Left colon (tissue), 2 donors: ENCODE data around the gene PTGER1. TPM values are rescaled to one million over a fixed set of nuclear protein-coding genes. Genes with fewer than 3 reads are reported as not detected.
A peak's percentile ranks its signal among the peaks of the same experiment; 100 is the strongest.
"Not testable (repeated sequence)": the region's sequence is repeated elsewhere in the genome, so short reads cannot be mapped to it uniquely, and the experiment has no call there.

Experiments
- ATAC-seq: fragments of 200-7000 bp; cut with Tn5 transposase; one replicate; pipeline ENCODE4 v1.9.1; 2020; ENCODE audit warnings: mild to moderate bottlenecking, moderate library complexity
- DNase-seq, 2 donors: peaks; one replicate each; pipeline ENCODE4 v3.0.0-alpha.2; 2020
- intact Hi-C, 2 donors: fragments of 100-400 bp; cut with DNase I in 1 of 2; cut with micrococcal nuclease in 1 of 2; formaldehyde crosslinking; loops; one replicate each; pipeline versions ENCODE4 v1.11.2 to v1.14.0; 2022; cut with DNase I, micrococcal nuclease
- total RNA-seq, 2 donors: library from RNA; stranded (reverse); fragmentation: NEBNext Ultra II Directional; extraction: Animal tissue kit (Norgen Biotek cat#: 25700); gene quantifications; one replicate each; pipeline ENCODE4 v1.2.1, GENCODE V29; 2021
- donor health status: DM: no; HTN: no; CAD: no.
- donor health status: DM: yes; HTN: yes; CAD: no.

Gene PTGER1
- total RNA-seq, 2 donors from 2014 or later: 0.52 to 0.84 TPM

DNA sequence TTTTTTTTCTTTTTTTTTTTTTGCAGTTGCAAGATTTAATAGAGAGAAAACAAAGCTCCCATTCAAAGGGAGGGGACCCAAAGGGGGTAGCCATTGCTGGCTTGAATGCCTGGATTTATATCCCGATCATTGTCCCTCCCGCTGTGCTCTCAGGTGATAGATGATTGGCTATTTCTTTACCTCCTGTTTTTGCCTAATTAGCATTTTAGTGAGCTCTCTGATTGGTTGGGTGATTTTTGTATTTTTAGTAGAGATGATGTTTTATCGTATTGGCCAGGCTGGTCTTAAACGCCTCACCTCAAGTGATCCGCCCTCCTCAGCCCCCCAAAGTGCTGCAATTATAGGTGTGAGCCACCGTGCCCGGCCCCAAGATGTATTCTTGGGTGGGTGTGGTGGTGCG lies 29.4 kb upstream of the PTGER1 start:
- intact Hi-C loops, ATAC-seq, DNase-seq: not testable (repeated sequence)

DNA sequence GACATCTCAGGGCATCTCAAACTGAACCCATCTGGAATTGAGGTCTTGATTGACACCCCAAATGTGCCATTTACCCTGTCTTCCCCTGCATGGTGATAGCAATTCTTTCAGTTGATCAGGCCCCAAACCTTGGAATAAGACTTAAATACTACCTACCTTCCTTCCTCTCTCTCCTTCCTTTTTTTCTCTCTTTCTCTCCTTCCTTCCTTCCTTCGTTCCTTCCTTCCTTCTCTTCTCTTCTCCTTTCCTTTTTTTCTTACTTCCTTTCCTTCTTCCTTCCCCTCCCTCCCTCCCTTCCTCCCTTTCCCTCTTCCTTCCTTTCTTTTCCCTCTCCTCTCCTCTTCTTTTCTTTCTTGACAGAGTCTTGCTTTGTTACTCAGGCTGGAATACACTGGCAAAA lies 28.1 kb upstream of the PTGER1 start:
- DNase-seq: no peak
- no peak for ATAC-seq
- intact Hi-C loops: no loop called here

DNA sequence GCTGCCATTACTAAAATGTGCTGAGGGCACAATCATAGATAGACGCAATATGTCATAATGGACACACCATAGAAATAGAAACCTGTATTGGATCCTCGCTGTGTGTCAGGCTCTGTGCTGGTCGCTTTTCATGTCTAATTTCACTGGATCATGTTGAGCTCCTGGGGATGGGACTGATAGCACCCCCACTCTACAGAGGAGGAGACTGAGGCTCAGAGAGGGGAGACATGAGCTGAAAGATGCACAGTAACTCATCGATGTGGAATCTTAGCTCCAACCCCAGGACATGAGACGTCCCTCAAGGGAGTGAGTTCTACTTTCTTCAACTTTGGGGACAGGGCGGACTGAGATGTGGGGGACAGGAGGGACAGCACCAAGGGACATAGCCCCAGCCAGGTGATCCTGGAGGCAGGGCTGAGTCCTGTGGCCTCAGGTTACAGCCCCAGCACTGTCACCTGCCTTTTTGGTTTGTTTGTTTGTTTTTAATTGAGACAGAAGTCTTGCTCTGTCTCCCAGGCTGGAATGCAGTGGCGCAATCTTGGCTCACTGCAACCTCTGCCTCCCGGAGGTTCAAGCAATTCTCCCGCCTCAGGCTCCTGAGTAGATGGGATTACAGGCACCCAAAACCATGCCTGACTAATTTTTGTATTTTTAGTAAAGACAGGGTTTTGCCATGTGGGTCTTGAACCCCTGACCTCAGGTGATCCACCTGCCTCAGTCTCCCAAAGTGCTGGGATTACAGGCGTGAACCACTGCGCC lies 27.4 kb upstream of the PTGER1 start:
- intact Hi-C loops: no loop called here
- ATAC-seq (no peak), DNase-seq (no peak)

DNA sequence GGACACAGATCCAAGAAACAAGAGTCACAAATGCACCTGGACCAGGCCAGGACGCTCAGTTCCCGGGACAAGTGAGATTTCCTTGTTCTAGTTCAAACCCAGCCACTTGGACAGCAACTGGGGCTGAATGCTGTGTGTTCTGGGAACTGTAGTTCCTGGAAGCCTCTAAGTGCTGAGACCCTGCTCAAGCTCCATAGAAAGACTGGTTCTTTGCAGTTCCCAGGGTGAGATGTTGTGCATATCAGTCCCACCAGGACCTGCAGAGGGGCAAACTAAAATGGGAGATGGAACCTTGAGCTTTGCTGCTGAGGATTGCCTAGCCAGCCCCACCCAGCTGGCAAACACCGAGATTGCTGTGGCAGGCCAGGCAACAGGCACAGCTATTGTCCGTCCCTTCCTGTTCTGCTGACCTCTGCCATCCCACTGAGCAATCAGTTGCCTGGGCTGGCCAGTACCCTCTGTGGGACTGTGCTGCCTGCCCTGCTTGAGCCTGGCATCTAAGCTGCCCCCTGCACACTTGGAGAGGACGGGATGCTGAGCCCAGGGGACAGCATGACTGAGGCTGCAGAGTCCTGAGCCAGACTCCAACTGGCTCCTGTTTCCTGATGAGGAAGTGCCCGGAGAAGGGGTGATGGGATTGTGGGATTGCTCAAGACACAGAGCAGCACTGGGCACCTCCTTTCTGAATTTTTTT lies 22.2 kb upstream of the PTGER1 start:
- ATAC-seq: peak; percentile 63
- intact Hi-C loops: no loop called here
- peak; percentile 75 to 82 for DNase-seq

DNA sequence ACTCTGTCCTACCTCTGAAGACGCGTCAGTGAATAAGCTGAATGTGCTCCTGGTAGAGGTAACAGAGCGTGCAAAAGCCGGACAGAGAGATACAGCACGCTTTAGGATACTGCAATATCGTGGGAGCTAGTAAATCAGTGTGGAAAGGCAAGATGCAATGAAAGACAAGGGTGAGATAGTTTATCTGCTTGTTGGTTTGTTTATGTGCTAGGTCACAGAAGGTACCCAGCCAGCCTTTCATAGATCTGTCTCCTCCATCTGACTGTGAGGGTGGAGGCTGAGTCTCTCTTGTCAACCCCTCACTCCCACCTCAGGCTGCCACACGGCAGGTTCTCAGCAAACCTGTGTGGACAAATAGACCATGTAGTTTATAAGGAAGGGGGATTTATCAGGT lies 21.7 kb upstream of the PTGER1 start:
- DNase-seq (no peak), ATAC-seq (peak; percentile 3)
- intact Hi-C loops: no loop called here

DNA sequence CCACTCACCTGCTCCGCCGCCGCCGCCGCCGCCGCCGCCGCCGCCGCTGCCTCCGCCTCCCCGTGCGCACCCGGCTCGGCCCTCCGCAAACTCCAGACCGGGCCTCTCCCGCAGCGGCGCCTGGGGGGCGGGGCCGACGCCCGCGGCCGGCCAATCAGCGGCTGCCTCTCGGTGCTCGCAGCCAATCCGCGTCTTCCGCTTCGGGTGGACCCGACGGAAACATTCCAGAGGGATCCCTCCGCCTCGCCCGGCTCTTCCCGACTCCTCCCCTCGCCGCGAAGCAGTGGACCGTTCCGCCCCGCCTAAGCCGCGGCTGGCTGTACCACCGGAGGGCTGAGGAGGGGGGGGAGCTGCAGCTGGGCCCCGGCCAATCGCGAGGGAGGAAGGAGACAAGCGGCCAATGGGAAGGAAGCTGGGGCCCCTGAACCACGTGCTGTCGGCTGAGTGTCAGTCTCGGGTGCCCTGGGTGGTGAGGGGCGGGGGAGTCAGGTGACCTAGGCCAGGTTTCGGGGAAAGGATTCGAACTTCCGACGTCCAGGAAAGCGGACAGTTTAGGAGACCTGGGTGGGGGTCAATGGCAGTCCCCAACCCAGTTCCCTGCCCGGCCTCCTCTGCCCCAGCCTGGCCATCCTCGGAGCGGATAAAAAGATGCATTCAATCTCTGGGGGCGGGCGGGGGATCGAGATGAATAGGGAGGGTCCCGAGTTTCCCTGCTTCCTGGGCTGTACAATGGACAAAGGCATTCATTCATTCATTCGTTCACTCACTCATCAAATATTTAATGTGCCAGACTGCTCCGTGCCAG lies 21.1 kb upstream of the PTGER1 start, which contains the start of gene GIPC1:
TSS of gene GIPC1 (minus strand) at position 99 of the 805 bp plus-strand sequence. CDS start 13,151 bp downstream, outside the sequence.
- peak; percentile 95 to 98 for DNase-seq
- intact Hi-C loops: no loop called here
- ATAC-seq: peak; percentile 77

DNA sequence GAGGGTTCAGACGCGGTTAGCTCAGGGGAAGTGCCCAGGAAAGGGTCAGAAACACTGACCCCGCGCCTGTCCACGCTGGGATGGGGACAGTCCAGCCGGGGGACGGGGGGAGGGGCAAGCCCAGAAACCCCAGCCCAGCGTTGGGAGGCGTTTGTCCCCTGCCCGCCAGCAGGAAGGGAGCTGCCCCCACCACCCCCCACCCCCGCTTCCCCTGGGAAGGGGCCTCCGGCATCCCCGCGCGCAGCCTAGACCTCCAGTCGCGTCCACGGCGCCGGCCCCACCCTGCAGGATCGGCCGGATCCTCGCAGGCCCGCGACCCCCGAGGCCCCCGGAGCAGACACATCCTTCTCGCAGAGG lies 20.5 kb upstream of the PTGER1 start:
- ATAC-seq (peak; percentile 0), DNase-seq (no peak)
- intact Hi-C loops: no loop called here

DNA sequence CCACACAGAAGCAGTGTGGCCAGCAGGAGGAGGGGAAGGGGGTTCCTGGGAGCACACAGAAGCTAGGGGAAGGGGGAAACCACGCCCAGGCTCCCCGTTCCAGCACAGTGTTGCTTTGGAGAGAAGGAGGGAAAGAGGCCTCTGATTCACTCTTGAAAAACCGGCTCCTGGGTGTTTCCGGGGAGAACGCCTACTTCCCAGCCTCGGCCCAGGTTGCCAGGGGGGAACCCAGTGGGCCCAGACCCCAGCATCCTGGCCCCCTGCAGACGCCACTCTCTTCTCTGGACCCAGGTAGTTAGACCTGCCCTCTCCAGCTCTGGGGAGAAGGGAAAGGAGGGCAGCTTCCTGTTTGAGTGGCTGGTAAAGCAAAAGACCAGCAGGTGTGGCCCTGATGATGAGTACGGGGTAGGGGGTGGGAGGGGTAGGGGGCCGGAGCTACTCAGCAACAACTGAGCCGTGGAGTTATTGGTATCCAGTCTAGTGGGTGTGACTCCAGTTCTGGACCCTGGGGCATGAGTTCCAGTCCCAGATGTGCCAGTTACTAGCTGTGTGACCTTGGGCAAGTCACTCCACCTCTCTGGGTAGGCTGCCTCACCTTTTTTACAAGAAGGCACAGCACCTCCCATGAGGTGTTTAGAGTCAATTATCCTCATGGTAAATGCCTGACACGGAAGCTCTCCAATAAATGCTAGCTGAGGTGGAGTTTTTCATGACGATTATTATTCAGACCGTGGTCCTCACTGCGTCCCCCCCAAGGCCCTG lies 19.9 kb upstream of the PTGER1 start:
- ATAC-seq (peak; percentile 37), DNase-seq (no peak)
- intact Hi-C loops: no loop called here

DNA sequence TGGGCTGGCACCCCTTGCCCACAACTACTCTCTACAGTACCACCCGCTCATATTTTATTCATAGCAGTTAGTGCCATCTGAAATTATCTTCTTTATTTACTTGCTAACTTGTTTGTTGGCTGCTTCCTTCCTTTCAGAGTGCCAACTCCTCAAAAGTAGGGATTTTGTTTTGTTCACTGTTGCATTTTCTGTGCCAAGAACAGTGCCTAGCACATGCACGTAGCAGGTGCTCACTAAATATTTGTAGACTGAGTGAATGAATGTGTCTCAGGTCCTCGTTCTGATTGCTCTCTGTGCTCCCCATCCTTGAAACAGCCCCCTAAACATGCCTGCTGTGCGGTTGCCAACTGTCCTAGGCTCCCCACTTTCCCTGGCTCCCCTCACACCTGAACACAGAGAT lies 19.3 kb upstream of the PTGER1 start:
- intact Hi-C loops: no loop called here
- no peak for ATAC-seq
- DNase-seq: no peak

DNA sequence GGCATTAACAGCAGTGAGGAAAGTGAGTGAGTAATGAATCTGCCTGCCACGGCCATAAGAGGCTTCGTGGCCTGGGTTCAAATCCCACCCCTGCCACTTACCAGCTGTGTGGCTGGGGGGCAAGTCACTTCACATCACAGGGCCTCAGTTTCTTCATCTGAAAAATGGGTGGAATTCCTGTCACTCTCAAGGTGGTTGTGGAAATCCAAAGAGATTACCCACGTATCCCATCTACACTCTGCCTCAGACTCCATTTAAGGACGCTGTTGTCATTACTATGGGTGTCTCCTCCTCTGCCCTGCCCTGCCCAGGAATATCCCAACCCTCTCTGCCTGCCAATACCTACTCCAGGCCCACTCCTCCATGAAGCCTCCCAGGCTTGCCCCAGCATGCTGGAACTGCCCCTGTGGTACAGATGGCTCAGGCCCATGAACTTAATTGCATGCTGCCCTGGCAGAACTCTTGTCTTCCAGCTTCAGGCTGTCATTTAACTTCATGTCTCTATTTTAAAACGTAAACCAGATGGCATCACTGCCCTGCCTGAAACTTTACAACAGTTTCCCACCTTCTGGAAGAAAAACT lies 17.7 kb upstream of the PTGER1 start:
- ATAC-seq (no peak), DNase-seq (no peak)
- intact Hi-C loops: no loop called here

DNA sequence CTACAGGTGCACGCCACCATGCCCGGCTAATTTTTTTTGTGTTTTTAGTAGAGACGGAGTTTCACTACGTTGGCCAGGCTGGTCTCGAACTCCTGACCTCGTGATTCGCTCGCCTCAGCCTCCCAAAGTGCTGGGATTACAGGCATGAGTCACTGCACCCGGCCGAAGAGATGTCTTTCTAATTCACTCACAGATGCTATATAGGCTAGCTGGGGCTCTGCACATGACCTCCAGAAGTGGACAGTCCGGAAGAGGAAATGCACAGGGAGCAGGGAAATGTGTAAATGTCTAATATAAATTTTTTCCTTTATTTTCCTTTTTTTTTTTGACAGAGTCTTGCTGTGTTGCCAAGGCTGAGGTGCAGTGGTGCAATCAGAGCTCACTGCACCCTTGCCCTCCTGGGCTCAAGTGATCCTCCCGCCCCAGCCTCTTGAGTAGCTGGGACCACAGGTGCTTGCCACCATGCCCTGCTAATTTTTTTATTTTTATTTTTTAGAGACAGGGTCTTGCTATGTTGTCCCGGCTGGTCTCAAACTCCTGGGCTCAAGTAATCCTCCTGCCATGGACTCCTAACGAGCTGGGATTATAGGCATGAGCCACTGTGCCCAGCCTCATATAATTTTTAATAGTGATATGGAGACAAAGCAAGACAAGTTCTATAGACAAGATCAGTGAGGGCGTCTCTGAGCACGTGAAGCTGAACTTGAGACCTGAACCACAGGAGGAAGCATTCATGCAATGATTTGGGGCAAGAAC lies 12.4 kb upstream of the PTGER1 start:
- DNase-seq: no peak
- ATAC-seq: no peak
- intact Hi-C loops: no loop called here

DNA sequence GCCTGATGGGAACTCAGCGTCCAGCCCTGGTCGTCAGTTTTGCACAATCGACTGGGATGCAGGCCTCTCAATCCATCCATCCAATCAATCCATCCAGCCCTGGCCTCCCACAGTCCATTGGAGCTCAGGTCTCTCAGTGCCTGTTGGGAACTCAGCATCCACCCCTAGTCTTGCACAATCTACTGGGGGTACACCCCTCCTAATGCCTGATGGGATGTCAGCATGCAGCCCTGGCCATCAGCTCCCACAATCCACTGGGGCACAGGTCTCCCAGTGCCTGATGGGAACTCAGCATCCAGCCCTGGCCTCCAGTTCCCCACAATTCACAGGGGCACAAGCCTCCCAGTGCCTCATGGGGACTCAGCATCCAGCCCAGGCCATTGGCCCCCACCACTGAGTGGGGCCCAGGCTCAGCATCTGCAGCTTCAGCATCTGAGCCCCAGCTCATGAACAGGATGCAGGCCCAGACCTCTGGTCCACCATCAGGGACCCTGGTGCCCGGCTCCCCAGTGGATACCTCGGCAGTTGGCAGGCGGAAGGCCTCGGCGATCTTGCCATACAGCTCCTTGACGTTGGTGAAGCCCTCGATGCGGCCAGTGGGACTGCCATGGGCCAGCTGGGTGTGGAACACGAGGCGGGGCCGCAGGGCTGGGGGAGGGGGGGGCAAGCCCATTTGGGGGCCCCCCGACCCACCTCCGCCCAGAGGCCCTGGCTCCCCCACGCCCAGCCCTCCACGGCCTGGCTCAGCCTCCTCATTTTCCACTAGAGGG lies 7.2 kb upstream of the PTGER1 start:
- intact Hi-C loops: no loop called here
- DNase-seq: no peak
- ATAC-seq: no peak

DNA sequence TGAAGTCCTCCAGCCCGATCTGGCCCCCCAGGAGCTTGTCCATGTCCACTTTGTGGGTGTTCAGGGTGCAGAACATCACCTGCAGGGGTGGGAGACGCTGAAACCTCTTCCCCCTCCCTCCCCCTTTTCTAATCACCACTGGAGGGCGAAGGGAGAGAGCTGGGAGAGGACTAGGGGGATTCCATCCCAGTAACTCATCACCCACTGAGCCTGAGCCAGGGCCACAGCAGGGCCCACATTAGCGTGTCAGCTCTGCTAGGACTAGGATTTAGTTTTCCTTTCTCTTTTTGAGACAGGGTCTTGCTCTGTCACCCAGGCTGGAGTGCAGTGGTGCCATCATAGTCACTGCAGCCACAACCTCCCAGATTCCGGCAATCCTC lies 5.5 kb upstream of the PTGER1 start:
- ATAC-seq (no peak), DNase-seq (no peak)
- intact Hi-C loops: no loop called here

DNA sequence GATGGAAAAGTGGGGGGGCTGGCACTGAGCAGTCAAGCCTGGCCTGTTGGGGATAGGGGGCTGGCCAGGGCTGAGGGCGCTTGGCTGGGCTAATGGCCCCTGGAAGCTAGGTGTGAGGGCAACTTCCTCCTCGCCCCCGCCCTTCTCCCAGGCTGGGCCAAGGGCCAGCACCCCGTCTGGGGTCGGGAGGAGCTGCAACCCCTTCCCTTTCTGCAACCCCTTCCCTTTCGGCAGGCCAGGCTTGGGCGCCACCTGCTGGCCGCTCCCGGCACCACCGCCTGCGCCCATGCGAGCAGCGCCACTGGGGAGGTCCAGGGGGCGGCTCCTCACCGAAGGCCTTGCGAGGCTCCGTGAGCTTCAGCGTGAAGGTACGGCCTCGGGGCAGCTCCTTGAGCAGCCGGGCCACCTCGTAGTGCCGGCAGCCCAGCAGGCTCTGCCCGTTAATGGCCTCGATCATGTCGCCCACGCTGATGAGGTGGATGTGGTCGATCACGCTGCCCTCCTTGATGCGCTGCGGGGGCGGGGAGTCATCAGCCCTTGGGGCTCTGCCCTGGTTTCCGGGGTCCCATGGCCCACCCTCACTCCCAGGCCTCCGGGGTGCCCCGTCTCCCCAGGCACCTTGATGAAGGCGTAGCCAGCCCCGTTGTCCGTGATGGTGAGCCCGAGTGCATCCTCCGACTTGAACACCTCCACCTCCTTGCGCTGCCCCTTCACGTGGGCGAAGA lies 5.0 kb upstream of the PTGER1 start:
- ATAC-seq (peak; percentile 25), DNase-seq (peak in 1 of 2 donors; percentile 52)
- intact Hi-C loops: no loop called here

DNA sequence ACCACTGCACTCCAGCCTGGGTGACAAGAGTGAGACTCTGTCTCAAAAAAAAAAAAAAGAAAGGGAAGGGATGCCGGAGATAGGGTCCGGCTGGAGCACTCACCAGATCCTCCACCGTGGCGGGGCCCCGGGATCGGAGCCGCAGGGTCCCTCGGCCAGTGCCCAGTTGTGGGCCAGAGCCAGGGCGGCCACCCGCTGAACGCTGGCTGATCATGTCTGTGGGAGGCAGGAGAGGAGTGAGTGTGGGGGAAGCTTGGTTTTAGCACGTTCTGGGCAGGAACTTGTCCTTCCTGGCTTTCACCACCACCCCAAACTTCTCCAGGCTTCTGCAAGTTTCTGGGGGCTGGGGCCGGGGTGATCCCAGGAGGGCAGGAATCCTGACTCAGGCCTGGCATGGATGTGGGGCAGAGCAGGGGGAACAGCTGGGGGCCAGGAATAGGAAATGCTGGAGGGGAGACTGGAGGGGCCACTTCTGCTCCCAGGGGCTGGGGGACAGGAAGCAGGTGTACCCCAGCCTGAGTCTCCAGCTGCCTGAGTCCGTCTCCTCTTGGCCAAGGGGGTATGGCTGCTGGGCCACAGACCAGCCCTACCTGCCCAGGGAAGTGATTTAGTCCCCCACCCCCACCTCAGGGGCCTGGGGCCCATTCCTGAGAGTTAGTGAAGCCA lies 4.3 kb upstream of the PTGER1 start:
- intact Hi-C loops: no loop called here
- ATAC-seq (no peak), DNase-seq (no peak)

DNA sequence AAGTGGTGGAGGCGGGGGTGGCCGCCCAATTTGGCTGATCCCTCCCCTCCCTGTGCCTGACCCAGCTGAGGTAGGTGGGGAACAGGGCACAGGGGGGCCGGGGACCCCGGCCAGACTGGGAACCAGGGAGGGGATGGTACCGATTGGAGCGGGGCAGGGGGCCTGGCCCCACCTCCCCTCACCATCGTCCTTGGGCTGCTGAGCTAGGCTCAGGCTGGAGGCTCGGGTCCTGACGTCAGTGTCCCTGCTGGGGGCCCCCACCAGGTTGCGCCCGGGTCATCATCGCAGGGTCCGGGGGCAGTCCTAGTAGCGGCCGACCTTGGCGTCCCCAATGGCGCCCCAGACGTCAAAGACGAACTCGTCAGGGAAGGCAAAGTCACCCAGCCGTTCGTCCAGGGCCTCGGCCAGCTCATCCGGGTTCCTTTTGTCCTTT lies 3.0 kb upstream of the PTGER1 start:
- intact Hi-C loops: no loop called here
- DNase-seq (no peak), ATAC-seq (no peak)
